SU-DHL-6 (cell line): ENCODE measurements around the gene FUNDC2.

Experiments used
- CTCF ChIP-seq: fragments of 200-600 bp; sonication (generic); IDR thresholded peaks from one replicate; pipeline ENCODE4 v1.5.1; 2017; ENCODE audit warnings: antibody characterized with exemption, mild to moderate bottlenecking, low read length, moderate library complexity; ENCODE audit not compliant: insufficient read depth, poor library complexity, severe bottlenecking
- EZH2phosphoT487 ChIP-seq: fragments of 200-600 bp; sonication (generic), shearing (Covaris generic); conservative IDR thresholded peaks from 2 replicates; pipeline ENCODE4 v1.6.1; 2018; ENCODE audit warnings: mild to moderate bottlenecking, antibody characterized with exemption, low read length, moderate library complexity, mixed read lengths

DNA sequence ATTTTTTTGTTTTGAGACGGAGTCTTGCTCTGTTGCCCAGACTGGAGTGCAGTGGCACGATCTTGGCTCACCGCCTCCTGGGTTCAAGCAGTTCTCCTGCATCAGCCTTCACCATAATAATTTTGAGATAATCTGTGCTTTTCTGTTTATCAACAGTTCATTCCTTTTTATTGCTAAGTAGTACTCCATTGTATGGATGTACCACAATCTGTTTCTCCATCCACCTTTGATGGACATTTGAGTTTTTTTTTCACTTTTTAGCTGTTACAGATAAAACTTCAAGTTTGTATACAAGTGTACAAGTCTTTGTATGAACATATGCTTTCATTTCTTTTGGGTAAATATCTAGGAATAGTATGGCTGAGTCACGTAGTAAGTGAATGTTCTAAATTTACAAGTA, 9.0 kb downstream of the FUNDC2 start:
- TF ChIP-seq CTCF = no peak
- no peak for TF ChIP-seq EZH2phosphoT487
